Measurements from ENCODE around the gene TRIM38.
A peak's percentile ranks its signal among the peaks of the same experiment; 100 is the strongest.

Gene TRIM38

DNA sequence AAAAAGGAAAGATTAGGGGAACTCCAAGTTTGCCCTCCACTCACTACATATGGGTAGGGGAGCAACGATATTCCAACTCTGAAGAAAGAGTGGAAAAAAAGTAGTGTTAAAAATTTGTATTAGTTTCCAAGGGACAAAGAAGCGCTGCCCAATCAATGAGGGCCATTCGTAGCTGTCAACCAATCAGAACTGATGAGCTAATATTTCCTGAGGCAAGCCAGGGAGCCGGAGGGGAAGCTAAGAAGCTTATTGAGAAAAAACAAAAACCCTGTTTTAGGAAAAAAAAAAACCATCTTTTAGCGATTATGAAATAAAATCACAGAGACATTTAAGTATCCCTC lies 59.5 kb downstream of the TRIM38 start:
- TF ChIP-seq TAF1 (IDR thresholded peaks at IDR 0.05; ENCODE audit: borderline replicate concordance, insufficient read depth, low read length) = no peak
- no peak for TF ChIP-seq SIN3A (IDR thresholded peaks at IDR 0.05; ENCODE audit: borderline replicate concordance, insufficient read depth, low read length)
- no peak for TF ChIP-seq FOXP2 (optimal IDR thresholded peaks at IDR 0.05; ENCODE audit: borderline replicate concordance, extremely low read depth, extremely low read length, insufficient read depth)
- no peak for TF ChIP-seq POLR2AphosphoS5 (IDR thresholded peaks at IDR 0.05; ENCODE audit: low read depth, low read length)

DNA sequence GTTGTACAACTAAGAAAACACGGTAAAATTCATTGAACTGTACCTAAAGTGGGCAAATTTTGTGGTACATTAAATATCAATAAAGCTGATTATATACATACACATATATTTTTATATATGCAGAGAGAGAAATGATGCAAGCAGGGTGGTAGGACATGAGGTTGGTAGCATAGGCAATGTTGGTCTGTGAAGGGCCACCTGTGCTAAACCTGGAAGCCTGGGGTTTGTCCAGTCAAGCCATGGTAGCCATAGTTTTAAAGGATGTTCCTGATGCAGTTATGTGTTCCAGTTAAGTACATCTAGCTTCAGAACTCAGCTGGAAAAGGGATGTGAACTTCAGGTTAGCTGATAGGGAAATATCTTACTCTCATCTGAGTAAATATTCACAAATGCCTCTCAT lies 60.1 kb downstream of the TRIM38 start:
- no peak for TF ChIP-seq SIN3A (IDR thresholded peaks at IDR 0.05; ENCODE audit: borderline replicate concordance, insufficient read depth, low read length)
- TF ChIP-seq TAF1 (IDR thresholded peaks at IDR 0.05; ENCODE audit: borderline replicate concordance, insufficient read depth, low read length) = no peak

DNA sequence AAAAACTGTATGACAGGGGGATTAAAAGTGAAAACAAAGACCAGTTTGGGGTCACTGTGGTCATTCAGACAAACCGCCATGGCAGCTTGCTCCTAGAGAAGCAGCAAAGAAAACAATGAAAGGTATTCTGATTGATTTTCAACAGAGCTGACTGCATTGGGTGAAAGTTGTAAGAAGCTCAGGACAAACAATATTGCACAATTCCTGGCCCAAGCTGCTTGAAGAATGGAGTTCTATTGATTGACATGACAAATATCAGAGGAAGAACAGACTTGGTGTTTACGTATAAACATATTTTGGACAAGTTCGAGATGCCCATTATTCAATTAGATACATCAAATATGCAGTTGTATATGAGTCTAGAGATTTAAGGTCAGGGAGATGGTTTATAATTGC lies 62.0 kb downstream of the TRIM38 start:
- no peak for TF ChIP-seq SIN3A (IDR thresholded peaks at IDR 0.05; ENCODE audit: borderline replicate concordance, insufficient read depth, low read length)
- TF ChIP-seq TAF1 (IDR thresholded peaks at IDR 0.05; ENCODE audit: borderline replicate concordance, insufficient read depth, low read length) = no peak
- no peak for TF ChIP-seq FOXP2 (optimal IDR thresholded peaks at IDR 0.05; ENCODE audit: borderline replicate concordance, extremely low read depth, extremely low read length, insufficient read depth)
- TF ChIP-seq, protein P1, sequence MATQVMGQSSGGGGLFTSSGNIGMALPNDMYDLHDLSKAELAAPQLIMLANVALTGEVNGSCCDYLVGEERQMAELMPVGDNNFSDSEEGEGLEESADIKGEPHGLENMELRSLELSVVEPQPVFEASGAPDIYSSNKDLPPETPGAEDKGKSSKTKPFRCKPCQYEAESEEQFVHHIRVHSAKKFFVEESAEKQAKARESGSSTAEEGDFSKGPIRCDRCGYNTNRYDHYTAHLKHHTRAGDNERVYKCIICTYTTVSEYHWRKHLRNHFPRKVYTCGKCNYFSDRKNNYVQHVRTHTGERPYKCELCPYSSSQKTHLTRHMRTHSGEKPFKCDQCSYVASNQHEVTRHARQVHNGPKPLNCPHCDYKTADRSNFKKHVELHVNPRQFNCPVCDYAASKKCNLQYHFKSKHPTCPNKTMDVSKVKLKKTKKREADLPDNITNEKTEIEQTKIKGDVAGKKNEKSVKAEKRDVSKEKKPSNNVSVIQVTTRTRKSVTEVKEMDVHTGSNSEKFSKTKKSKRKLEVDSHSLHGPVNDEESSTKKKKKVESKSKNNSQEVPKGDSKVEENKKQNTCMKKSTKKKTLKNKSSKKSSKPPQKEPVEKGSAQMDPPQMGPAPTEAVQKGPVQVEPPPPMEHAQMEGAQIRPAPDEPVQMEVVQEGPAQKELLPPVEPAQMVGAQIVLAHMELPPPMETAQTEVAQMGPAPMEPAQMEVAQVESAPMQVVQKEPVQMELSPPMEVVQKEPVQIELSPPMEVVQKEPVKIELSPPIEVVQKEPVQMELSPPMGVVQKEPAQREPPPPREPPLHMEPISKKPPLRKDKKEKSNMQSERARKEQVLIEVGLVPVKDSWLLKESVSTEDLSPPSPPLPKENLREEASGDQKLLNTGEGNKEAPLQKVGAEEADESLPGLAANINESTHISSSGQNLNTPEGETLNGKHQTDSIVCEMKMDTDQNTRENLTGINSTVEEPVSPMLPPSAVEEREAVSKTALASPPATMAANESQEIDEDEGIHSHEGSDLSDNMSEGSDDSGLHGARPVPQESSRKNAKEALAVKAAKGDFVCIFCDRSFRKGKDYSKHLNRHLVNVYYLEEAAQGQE (IDR thresholded peaks at IDR 0.05; ENCODE audit: insufficient read depth in 1 of 2, low read depth in 2 of 2, low read length in 2 of 2) = no peak
- TF ChIP-seq POLR2AphosphoS5 (IDR thresholded peaks at IDR 0.05; ENCODE audit: low read depth, low read length) = no peak

DNA sequence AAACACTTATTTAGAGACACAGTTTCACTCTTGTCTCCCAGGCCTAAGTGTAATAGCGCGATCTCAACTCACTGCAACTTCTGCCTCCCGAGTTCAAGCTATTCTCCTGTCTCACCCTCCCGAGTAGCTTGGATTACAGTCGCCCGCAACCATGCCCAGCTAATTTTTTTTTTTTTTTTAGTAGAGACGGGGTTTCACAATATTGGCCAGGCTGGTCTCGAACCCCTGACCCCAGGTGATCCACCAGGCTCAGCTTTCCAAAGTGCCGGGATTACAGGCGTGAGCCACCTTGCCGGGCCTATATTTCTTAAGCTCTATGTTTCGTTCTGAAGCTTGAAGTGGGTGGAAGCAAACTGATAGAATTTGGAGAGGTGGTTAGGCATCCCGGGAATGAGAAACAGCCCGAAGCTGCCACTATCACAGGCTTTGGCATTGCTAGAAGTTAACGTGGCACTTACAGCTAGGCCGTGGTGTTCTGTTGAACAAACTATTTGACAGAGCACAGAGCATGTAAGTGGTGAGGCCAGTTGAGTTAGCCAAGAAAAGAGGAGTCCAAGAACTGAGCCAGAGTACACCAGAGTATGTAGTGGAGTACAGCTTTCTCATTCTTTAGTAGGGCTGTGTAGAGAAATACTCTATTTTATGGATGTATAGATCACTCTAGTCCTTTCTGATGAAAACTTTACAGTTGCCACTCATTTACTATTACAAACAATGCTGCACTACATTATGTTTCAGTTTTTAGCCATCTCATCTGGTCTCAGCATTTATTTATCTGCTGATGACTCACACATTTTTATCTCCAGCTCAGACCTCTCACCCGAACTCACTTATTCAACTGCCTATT lies 62.7 kb downstream of the TRIM38 start:
- no peak for TF ChIP-seq SIN3A (IDR thresholded peaks at IDR 0.05; ENCODE audit: borderline replicate concordance, insufficient read depth, low read length)
- no peak for TF ChIP-seq POLR2AphosphoS5 (IDR thresholded peaks at IDR 0.05; ENCODE audit: low read depth, low read length)
- TF ChIP-seq, protein P1 (IDR thresholded peaks at IDR 0.05; ENCODE audit: insufficient read depth in 1 of 2, low read depth in 2 of 2, low read length in 2 of 2) = no peak
- no peak for TF ChIP-seq TAF1 (IDR thresholded peaks at IDR 0.05; ENCODE audit: borderline replicate concordance, insufficient read depth, low read length)
- no peak for TF ChIP-seq FOXP2 (optimal IDR thresholded peaks at IDR 0.05; ENCODE audit: borderline replicate concordance, extremely low read depth, extremely low read length, insufficient read depth)

DNA sequence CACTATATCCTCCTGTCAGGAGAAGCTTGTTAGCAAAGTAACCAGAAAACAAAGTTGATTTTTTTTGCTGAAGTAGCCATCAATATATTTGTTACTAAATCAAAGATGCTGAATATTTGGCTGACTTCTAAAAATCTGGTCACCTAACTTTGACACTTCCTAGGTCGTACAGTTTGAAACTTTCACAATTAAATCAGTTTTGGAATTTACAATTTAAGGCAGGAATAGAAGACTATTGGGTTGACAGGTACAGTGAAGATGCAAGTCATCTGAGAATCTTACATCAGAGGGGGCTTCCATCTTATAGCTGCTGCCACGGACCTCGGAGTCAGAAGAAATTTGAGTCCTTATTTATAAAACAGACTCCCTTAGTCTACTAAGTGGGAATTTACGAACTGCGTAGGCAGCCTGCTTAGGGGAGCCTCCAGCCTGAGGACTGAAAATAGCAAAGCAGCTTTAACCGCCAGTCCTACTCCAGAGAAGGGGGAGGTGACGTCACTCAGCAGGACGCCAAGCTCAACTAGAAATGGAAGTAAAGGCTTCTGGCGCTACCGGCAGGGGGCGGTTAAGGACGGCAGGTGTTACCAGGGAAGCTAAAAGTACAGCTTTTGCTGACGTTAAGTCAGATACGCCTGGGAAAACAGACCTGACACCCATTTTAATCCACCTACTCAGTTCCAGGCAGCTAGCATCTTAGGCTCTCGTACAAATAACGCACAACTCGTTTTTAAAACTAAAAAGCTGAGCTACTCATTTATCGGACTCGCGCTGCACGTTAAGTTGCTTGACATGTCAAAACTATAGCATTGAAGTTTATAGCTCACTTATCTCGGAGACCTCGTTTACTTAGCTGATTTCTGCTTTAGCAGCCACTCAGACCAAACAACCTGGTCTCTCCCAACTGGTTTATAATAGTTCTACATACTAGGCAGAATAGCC lies 63.6 kb downstream of the TRIM38 start:
- TF ChIP-seq TAF1 (IDR thresholded peaks at IDR 0.05; ENCODE audit: borderline replicate concordance, insufficient read depth, low read length) (peak; percentile 53; the same call in 1 of the 2 replicates), POLR2AphosphoS5 (IDR thresholded peaks at IDR 0.05; ENCODE audit: low read depth, low read length) (no peak; the same call in 1 of the 2 replicates), FOXP2 (optimal IDR thresholded peaks at IDR 0.05; ENCODE audit: borderline replicate concordance, extremely low read depth, extremely low read length, insufficient read depth) (no peak), SIN3A (IDR thresholded peaks at IDR 0.05; ENCODE audit: borderline replicate concordance, insufficient read depth, low read length) (0 out of 2 replicates have a peak, but pooled peaks have one; percentile 19)
- TF ChIP-seq, protein P1 (IDR thresholded peaks at IDR 0.05; ENCODE audit: insufficient read depth in 1 of 2, low read depth in 2 of 2, low read length in 2 of 2) = peak in 1 of 2 experiments; percentile 43; a peak in 1 of 4 replicates

Data from PFSK-1 (cell line).